IPS-11a (cell line): ENCODE measurements around the gene MCTP2.

Source experiments
- H3K4me3 ChIP-seq: one replicate; pipeline ENCODE4 v1.5.1; 2013; ENCODE audit warnings: low read depth, low read length, control low read depth

Gene MCTP2

GRCh38 chr15:94297558-94297957 is 66.2 kb downstream of the MCTP2 start:
- H3K4me3 ChIP-seq: no peak overlapping the region

- no peak overlapping the region for H3K4me3 ChIP-seq
These were observed 67.0 kb downstream of the MCTP2 start for GRCh38 chr15:94298364-94298763.

- no peak overlapping the region for H3K4me3 ChIP-seq
These were observed 69.3 kb downstream of the MCTP2 start for GRCh38 chr15:94300612-94301011.

- H3K4me3 ChIP-seq: no peak overlapping the region
These were observed 73.8 kb downstream of the MCTP2 start for GRCh38 chr15:94305133-94305532.

GRCh38 chr15:94306700-94307650 is 75.6 kb downstream of the MCTP2 start:
- no peak overlapping the region for H3K4me3 ChIP-seq

- H3K4me3 ChIP-seq: no peak overlapping the region
These were observed 81.6 kb downstream of the MCTP2 start for GRCh38 chr15:94312946-94313345.

- no peak overlapping the region for H3K4me3 ChIP-seq
These were observed 83.3 kb downstream of the MCTP2 start for GRCh38 chr15:94314639-94315038.

GRCh38 chr15:94317211-94317610 is 85.8 kb downstream of the MCTP2 start:
- no peak overlapping the region for H3K4me3 ChIP-seq

- no peak overlapping the region for H3K4me3 ChIP-seq
These were observed 90.8 kb downstream of the MCTP2 start for GRCh38 chr15:94322141-94322540.

GRCh38 chr15:94323076-94323475 is 91.7 kb downstream of the MCTP2 start:
- no peak overlapping the region for H3K4me3 ChIP-seq

- no peak overlapping the region for H3K4me3 ChIP-seq
These were observed 92.9 kb downstream of the MCTP2 start for GRCh38 chr15:94324117-94324826.

GRCh38 chr15:94324835-94325767 is 93.7 kb downstream of the MCTP2 start:
- no peak overlapping the region for H3K4me3 ChIP-seq

GRCh38 chr15:94327356-94327936 is 96.1 kb downstream of the MCTP2 start:
- H3K4me3 ChIP-seq: no peak overlapping the region

- no peak overlapping the region for H3K4me3 ChIP-seq
These were observed 100.4 kb downstream of the MCTP2 start for GRCh38 chr15:94331731-94332130.

GRCh38 chr15:94335616-94336015 is 104.3 kb downstream of the MCTP2 start:
- H3K4me3 ChIP-seq: no peak overlapping the region

- no peak overlapping the region for H3K4me3 ChIP-seq
These were observed 105.6 kb downstream of the MCTP2 start for GRCh38 chr15:94336817-94337467.

- H3K4me3 ChIP-seq: no peak overlapping the region
These were observed 107.0 kb downstream of the MCTP2 start for GRCh38 chr15:94338243-94338846.

GRCh38 chr15:94346282-94346681 is 114.9 kb downstream of the MCTP2 start:
- H3K4me3 ChIP-seq: no peak overlapping the region

GRCh38 chr15:94348084-94348483 is 116.7 kb downstream of the MCTP2 start:
- H3K4me3 ChIP-seq: no peak overlapping the region
